GM10847 (cell line): ENCODE results near the gene AKAP6.

Experiments used
- POLR2A ChIP-seq: IDR thresholded peaks from 2 replicates; pipeline ENCODE4 v1.6.1; 2011; ENCODE audit not compliant: insufficient read length; ENCODE audit errors: extremely low read depth

AKAP6 gene

DNA sequence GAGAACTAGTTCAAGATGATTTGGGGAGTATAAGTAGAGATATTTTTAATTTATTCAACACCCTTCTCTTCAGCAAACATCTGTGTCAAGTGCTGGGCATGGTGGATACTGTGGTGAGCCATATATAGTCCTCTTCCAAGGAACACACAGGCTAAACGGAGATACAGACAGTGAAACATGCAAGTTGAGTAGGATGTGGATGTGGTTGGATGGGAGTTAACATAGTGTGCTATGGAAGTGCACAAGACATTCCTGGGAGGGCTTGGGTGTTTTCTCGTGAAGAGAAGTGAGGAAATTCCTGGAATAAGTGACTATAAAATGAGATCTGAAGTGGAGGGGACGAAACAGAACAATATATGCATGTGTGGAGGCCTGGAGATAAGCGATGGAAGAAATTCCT is 428.5 kb downstream of the AKAP6 start:
- no peak for TF ChIP-seq POLR2A

DNA sequence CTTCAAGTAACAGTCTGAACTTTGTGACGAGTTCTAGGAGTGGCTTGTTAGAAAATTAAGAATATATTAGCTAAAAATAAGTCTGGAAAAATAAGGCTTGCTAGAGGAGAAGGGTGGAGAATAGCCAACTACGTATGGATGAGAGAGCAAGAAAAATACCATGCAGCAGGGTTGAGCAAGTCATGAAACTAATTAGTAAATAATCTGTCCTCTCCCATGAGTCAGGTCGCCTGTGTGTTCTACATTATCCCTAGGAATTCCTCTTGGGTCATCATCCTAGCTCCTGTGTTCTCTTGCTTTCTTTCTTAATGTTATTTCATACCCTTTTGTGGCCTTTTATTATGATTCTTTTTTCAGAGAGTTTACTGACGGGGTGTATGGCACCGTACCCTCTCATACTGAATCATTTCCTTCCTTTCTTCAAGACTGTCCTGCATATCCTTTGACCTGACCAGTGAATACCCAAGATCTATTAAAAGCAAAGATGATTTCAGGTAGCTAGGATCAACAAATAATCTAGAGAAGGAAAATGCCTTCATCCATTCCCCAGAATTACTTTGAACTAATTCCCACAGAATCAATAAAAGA is 432.4 kb downstream of the AKAP6 start:
- TF ChIP-seq POLR2A, result no peak

GRCh38 chr14:32762886-32763285 is 433.8 kb downstream of the AKAP6 start:
- TF ChIP-seq POLR2A, result no peak

- TF ChIP-seq POLR2A, result no peak
Measured at GRCh38 chr14:32763673-32764072, 434.6 kb downstream of the AKAP6 start.

- TF ChIP-seq POLR2A, result no peak
Measured at GRCh38 chr14:32764131-32764530, 435.0 kb downstream of the AKAP6 start.

GRCh38 chr14:32770422-32770821 is 441.3 kb downstream of the AKAP6 start:
- TF ChIP-seq POLR2A, result no peak

DNA sequence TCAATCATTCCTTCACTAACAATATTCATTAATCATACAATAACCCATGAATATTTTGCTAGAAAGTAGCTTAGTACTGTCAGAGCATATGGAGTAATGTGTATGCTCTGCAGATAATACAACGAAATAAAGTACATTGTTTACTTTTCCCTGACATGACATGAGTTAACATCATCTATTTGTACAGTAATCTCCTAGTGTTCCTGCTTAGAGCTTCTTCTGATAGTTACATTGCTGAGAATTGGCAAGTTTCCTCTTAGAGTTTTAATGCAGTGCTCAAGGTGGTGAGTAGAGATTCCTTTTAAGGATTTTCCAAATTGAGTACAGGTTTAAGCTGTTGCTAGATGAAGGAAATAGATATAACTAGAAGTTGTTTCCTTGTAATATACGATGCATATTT is 445.1 kb downstream of the AKAP6 start:
- TF ChIP-seq POLR2A, result no peak

- no peak for TF ChIP-seq POLR2A
Measured at GRCh38 chr14:32779840-32780239, 450.7 kb downstream of the AKAP6 start.

DNA sequence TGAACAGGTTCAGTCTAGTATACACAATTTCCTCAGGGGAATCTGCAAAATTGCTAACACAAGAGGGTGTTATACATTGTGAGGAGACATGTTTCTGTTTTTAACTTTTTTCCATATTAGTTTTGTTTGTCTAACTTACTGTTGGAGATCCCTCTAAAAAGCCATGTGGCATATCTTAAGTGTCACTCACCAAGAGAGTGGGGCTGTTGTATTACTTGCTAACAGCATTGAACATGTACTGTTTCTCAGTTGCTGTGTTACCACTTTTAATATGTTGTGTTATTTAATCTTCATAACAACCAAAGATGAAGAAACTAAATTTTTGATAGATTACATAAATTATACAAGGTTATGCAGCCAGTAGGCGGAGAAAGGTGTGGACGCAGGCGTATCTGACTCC is 455.3 kb downstream of the AKAP6 start:
- no peak for TF ChIP-seq POLR2A

GRCh38 chr14:32785585-32785984 is 456.5 kb downstream of the AKAP6 start:
- TF ChIP-seq POLR2A, result no peak

GRCh38 chr14:32786886-32787285 is 457.8 kb downstream of the AKAP6 start:
- TF ChIP-seq POLR2A, result no peak

GRCh38 chr14:32800320-32800719 is 471.2 kb downstream of the AKAP6 start:
- no peak for TF ChIP-seq POLR2A

DNA sequence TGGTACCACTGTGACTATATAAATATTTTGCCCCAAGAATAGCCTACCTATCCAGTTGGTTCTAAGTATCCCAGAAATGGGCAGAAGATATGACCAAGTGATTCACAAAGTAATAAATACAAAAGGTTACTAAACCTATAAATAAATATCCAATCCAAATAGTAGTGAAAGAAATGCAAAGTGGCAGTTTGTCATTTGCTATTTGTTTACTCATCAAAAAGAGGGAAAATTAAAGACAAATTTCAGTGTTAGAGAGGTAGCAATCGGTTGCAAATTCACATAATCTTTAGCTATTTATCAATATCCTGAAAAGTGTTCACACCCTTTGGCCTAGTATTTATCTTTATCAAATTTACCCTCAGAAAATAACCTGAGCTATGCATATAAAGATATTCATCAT is 473.2 kb downstream of the AKAP6 start:
- no peak for TF ChIP-seq POLR2A

DNA sequence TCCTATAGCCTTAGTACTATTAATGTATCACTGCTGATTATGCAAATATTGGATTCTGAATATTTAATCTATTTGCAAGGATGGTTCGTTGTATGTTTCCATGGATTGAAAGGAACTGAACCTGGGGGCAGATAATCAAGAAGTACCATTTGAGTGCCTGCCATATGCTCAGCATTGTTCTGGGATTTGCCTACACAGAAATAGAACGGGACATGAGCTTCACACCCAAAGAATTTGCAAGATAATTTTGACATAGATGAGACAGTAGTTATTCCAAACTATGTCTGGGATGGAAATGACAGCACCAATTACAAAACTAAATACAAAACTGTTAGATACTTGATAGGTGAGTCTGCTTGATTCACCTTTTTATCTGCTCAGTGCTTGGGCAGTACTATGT is 476.9 kb downstream of the AKAP6 start:
- no peak for TF ChIP-seq POLR2A

DNA sequence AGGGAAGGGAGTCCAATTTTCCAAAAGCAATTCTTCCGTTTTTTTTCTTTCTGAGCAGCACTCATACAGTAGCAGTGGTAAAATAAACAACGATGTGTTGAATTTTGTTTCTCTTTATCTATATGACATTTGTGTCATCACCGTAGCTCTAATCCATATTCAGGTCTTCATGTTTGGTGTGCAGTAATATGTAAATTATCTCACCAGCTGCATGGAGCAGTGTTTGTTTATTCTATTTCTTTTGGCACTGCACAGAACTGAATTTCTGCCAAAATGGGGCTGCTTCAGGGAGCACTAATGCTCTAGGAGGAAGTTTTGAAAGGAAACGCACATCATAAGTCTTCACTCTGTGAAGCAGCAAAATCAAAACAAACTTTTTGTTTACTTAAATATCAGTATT is 479.5 kb downstream of the AKAP6 start:
- no peak for TF ChIP-seq POLR2A

GRCh38 chr14:32809255-32809654 is 480.2 kb downstream of the AKAP6 start:
- no peak for TF ChIP-seq POLR2A

DNA sequence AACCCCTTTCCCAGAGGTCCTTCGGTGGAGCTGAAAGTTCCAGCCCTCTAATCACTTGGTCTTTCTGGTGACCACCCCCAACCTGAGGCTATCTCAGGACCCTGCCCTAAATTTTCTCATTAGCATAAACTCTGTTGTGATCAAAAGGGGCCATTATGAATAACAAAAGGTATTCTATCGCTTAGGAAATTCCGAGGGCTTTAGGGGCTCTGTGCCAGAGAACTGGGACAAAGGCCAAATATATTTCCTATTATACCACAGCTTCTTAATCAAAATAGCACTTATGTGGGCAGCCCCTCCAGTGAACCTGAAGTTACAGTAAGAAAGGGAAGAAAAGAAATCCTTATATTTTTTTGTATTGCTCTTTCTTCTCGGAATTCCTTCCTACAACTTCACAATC is 484.3 kb downstream of the AKAP6 start:
- TF ChIP-seq POLR2A, result no peak

- no peak for TF ChIP-seq POLR2A
Measured at GRCh38 chr14:32814721-32815120, 485.6 kb downstream of the AKAP6 start.
